SK-N-SH (cell line): Measurements from ENCODE around the gene FBXO27. TPM values are rescaled to one million over a fixed set of nuclear protein-coding genes. Genes with fewer than 3 reads are reported as not detected.

Experiments used
- CTCF ChIA-PET: fragments of 300-600, 350-600 bp; formaldehyde crosslinking; extraction: SDS; loops from one replicate; lab custom pipeline; 2021; lab: Yijun Ruan, JAX
- POLR2A ChIA-PET: fragments of 350-600 bp; sonication (Branson Sonifier 250); formaldehyde crosslinking; extraction: SDS; loops from one replicate; lab custom pipeline; 2020; ENCODE audit warnings: antibody characterized with exemption, inconsistent platforms; lab: Yijun Ruan, JAX
- DNase-seq: peaks from one replicate; pipeline ENCODE4 v3.0.0; 2012
- H2AFZ ChIP-seq: fragments of 200-600 bp; sonication (generic); 2 replicates; pipeline ENCODE4 v1.8.1; 2016; ENCODE audit warnings: antibody characterized with exemption, mild to moderate bottlenecking, low read depth
- H3F3A ChIP-seq: fragments of 200-600 bp; sonication (generic); replicated peaks from 2 replicates; pipeline ENCODE3; 2016; ENCODE audit warnings: antibody characterized with exemption, mild to moderate bottlenecking; ENCODE audit not compliant: insufficient read depth
- H3K27ac ChIP-seq, 2 experiments: fragments of 200-500 bp in 1 of 2; fragments of 200-600 bp in 1 of 2; sonication (Bioruptor generic) in 1 of 2; sonication (generic), shearing (Covaris generic) in 1 of 2; 2 replicates each; pipeline versions ENCODE4 v1.5.1 to v1.6.1; 2014 to 2016; ENCODE audit warnings: low read depth in 2 of 2, inconsistent platforms in 1 of 2, low read length in 1 of 2, mild to moderate bottlenecking in 1 of 2, mixed read lengths in 1 of 2
- H3K27me3 ChIP-seq: fragments of 200-600 bp; sonication (generic), shearing (Covaris generic); 2 replicates; pipeline ENCODE4 v1.6.1; 2016; ENCODE audit warnings: mixed run types; ENCODE audit not compliant: insufficient read depth
- H3K36me3 ChIP-seq, 2 experiments: fragments of 200-500 bp in 1 of 2; fragments of 200-600 bp in 1 of 2; sonication (Bioruptor generic) in 1 of 2; sonication (generic) in 1 of 2; replicated peaks in 1 of 2; 2 replicates each; pipeline versions ENCODE3 to v1.5.1; 2014 to 2016; ENCODE audit warnings: low read length in 1 of 2, mild to moderate bottlenecking in 1 of 2; ENCODE audit not compliant: insufficient read depth in 2 of 2, control insufficient read depth in 1 of 2
- H3K4me1 ChIP-seq, 2 experiments: fragments of 200-500 bp in 1 of 2; fragments of 200-600 bp in 1 of 2; sonication (Bioruptor generic) in 1 of 2; sonication (generic), shearing (Covaris generic) in 1 of 2; 2 replicates each; pipeline versions ENCODE4 v1.5.1 to v1.6.1; 2014 to 2016; ENCODE audit warnings: low read depth in 1 of 2, low read length in 1 of 2, mixed run types in 1 of 2; ENCODE audit not compliant: insufficient read depth in 2 of 2, control insufficient read depth in 1 of 2
- H3K4me2 ChIP-seq: fragments of 200-600 bp; sonication (generic), shearing (Covaris generic); 2 replicates; pipeline ENCODE4 v1.6.1; 2017; ENCODE audit warnings: mixed run types
- H3K4me3 ChIP-seq, 2 experiments: fragments of 200-500 bp in 1 of 2; fragments of 200-600 bp in 1 of 2; sonication (Bioruptor generic) in 1 of 2; sonication (generic), shearing (Covaris generic) in 1 of 2; 2 replicates each; pipeline versions ENCODE4 v1.5.1 to v1.8.1; 2014 to 2016; ENCODE audit warnings: low read depth in 2 of 2, inconsistent platforms in 1 of 2, low read length in 1 of 2, mild to moderate bottlenecking in 1 of 2, mixed read lengths in 1 of 2, moderate library complexity in 1 of 2
- H3K79me2 ChIP-seq: fragments of 200-600 bp; sonication (generic); 2 replicates; pipeline ENCODE4 v1.8.1; 2017; ENCODE audit warnings: mild to moderate bottlenecking; ENCODE audit not compliant: insufficient read depth
- H3K9ac ChIP-seq: fragments of 200-600 bp; sonication (generic); 2 replicates; pipeline ENCODE4 v1.6.1; 2017; ENCODE audit warnings: mixed run types
- H3K9me2 ChIP-seq: fragments of 200-600 bp; sonication (generic); 2 replicates; pipeline ENCODE4 v1.6.1; 2017; ENCODE audit warnings: mixed run types
- H3K9me3 ChIP-seq: fragments of 200-600 bp; sonication (generic); 2 replicates; pipeline ENCODE4 v1.6.1; 2017; ENCODE audit warnings: mixed run types, mild to moderate bottlenecking, moderate library complexity
- H4K20me1 ChIP-seq: fragments of 200-600 bp; sonication (generic); 2 replicates; pipeline ENCODE4 v1.6.1; 2017; ENCODE audit warnings: mild to moderate bottlenecking, mixed run types; ENCODE audit not compliant: insufficient read depth
- FOSL2 ChIP-seq: IDR thresholded peaks from 2 replicates; pipeline ENCODE4 v1.4.0; 2012; ENCODE audit warnings: low read depth, mild to moderate bottlenecking, moderate library complexity, borderline replicate concordance
- FOXM1 ChIP-seq: IDR thresholded peaks from 2 replicates; pipeline ENCODE4 v1.4.0; 2012; ENCODE audit warnings: low read depth, mild to moderate bottlenecking
- GABPA ChIP-seq: IDR thresholded peaks from 2 replicates; pipeline ENCODE4 v1.4.0; 2012; ENCODE audit warnings: low read depth, mild to moderate bottlenecking
- MXI1 ChIP-seq: IDR thresholded peaks from 2 replicates; pipeline ENCODE4 v1.6.1; 2012; ENCODE audit warnings: mild to moderate bottlenecking, low read depth, low read length, improper control_type of control experiment
- NFIC ChIP-seq: IDR thresholded peaks from 2 replicates; pipeline ENCODE4 v1.4.0; 2012; ENCODE audit warnings: borderline replicate concordance
- RAD21 ChIP-seq: IDR thresholded peaks from 2 replicates; pipeline ENCODE4 v1.6.1; 2012; ENCODE audit warnings: mild to moderate bottlenecking, low read length
- RCOR1 ChIP-seq: fragments of 150-350 bp; IDR thresholded peaks from 2 replicates; pipeline ENCODE4 v1.6.1; 2017; ENCODE audit warnings: antibody characterized with exemption, low read length
- RFX5 ChIP-seq: IDR thresholded peaks from 2 replicates; pipeline ENCODE4 v1.6.1; 2012; ENCODE audit warnings: mild to moderate bottlenecking, improper control_type of control experiment, low read length
- RXRA ChIP-seq: IDR thresholded peaks from 2 replicates; pipeline ENCODE4 v1.4.0; 2012; ENCODE audit warnings: low read depth, mild to moderate bottlenecking, borderline replicate concordance
- SMC3 ChIP-seq: IDR thresholded peaks from 2 replicates; pipeline ENCODE4 v1.6.1; 2012; ENCODE audit warnings: low read depth, low read length, improper control_type of control experiment
- TAF1 ChIP-seq: IDR thresholded peaks from 2 replicates; pipeline ENCODE4 v1.6.1; 2012; ENCODE audit warnings: low read depth, mild to moderate bottlenecking, low read length, moderate library complexity, borderline replicate concordance
- TCF12 ChIP-seq: IDR thresholded peaks from 2 replicates; pipeline ENCODE4 v1.4.0; 2012
- YY1 ChIP-seq: IDR thresholded peaks from 2 replicates; pipeline ENCODE4 v1.4.0; 2012; ENCODE audit warnings: low read depth, mild to moderate bottlenecking
- ZBTB33 ChIP-seq: IDR thresholded peaks from 2 replicates; pipeline ENCODE4 v1.4.0; 2012; ENCODE audit warnings: low read depth, borderline replicate concordance
- WGBS: methylation state at CpG from one replicate; pipeline ENCODE4 v1.1.6; 2017; ENCODE audit warnings: low lambda C conversion rate; 5-methylcytosine and 5-hydroxymethylcytosine counted together
- polyA plus RNA-seq, 3 experiments: library from polyadenylated mRNA; depleted of rRNA; stranded (reverse); fragments of >200 nt; gene quantifications; 2 replicates each; pipeline ENCODE4 v1.2.3, GENCODE V29; 2012
- TF ChIP-seq, protein P1 (sequence below): fragments of 200-600 bp; sonication (generic); IDR thresholded peaks from 2 replicates; pipeline ENCODE4 v1.6.1; 2017; ENCODE audit warnings: antibody characterized with exemption, mild to moderate bottlenecking, moderate library complexity
- TF ChIP-seq, protein P2 (sequence below): fragments of 150-350 bp; IDR thresholded peaks from 2 replicates; pipeline ENCODE4 v1.6.1; 2016; ENCODE audit warnings: mild to moderate bottlenecking, low read depth, low read length

Gene FBXO27
- polyA plus RNA-seq, 1 of the 3 experiments (the other 2 are of a cell fraction): 5.8 TPM

DNA sequence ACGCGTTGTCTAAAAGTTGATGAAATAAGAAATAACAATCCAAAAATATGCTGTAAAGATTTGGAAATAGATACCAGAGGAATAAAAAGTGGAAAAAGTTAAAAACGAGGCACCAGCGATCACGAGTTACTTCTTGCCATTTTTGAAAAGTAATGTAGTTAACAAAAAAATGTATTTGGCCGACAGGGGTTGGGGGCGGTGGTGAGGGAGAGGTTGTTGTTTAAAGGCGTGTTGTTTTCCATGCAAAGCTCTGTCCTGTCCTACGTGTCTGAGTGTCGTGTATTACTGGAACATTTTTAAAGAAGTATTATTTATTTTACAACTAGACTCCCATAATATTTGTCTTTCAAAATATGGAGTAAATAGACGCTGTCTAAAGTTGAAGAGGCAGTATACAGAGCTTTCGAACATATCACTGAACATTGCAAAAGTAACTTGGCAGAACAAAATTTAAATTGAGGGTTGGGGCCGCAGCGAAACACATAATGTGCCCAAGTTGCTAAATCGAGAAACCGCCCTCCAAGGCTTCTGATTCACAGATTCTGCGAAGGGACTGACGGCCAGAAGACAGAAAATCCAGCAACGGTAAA, 57.6 kb downstream of the FBXO27 start:
- Histone ChIP-seq H3K27me3 (no peaks in the 10 kb centered on the region), H3K4me1 (peaks cover 6 to 14% of the 10 kb centered on the region in 2 experiments), H3K9me2 (no peaks in the 10 kb centered on the region), H3K9ac (peak overlapping the region; percentile 85), H3K79me2 (peaks cover 51% of the 10 kb centered on the region), H3K27ac (peak overlapping the region; percentile 77 to 86), H3K4me2 (peak overlapping the region; percentile 97), H3K9me3 (no peaks in the 10 kb centered on the region), H3K4me3 (peak overlapping the region; percentile 64 to 81), H2AFZ (peak overlapping the region; percentile 79), H3F3A (peaks cover 22% of the 10 kb centered on the region), H4K20me1 (no peaks in the 10 kb centered on the region), H3K36me3 (peaks cover 0 to 12% of the 10 kb centered on the region in 2 experiments)
- peak; percentile 34 for DNase-seq
- TF ChIP-seq, protein P1, sequence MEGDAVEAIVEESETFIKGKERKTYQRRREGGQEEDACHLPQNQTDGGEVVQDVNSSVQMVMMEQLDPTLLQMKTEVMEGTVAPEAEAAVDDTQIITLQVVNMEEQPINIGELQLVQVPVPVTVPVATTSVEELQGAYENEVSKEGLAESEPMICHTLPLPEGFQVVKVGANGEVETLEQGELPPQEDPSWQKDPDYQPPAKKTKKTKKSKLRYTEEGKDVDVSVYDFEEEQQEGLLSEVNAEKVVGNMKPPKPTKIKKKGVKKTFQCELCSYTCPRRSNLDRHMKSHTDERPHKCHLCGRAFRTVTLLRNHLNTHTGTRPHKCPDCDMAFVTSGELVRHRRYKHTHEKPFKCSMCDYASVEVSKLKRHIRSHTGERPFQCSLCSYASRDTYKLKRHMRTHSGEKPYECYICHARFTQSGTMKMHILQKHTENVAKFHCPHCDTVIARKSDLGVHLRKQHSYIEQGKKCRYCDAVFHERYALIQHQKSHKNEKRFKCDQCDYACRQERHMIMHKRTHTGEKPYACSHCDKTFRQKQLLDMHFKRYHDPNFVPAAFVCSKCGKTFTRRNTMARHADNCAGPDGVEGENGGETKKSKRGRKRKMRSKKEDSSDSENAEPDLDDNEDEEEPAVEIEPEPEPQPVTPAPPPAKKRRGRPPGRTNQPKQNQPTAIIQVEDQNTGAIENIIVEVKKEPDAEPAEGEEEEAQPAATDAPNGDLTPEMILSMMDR: no peak
- TF ChIP-seq, protein P2, sequence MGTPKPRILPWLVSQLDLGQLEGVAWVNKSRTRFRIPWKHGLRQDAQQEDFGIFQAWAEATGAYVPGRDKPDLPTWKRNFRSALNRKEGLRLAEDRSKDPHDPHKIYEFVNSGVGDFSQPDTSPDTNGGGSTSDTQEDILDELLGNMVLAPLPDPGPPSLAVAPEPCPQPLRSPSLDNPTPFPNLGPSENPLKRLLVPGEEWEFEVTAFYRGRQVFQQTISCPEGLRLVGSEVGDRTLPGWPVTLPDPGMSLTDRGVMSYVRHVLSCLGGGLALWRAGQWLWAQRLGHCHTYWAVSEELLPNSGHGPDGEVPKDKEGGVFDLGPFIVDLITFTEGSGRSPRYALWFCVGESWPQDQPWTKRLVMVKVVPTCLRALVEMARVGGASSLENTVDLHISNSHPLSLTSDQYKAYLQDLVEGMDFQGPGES: no peak
- TF ChIP-seq SMC3: no peak
- no peak for TF ChIP-seq MXI1
- TF ChIP-seq TCF12: no peak
- no peak for TF ChIP-seq YY1
- no peak for TF ChIP-seq TAF1
- no peak for TF ChIP-seq GABPA
- TF ChIP-seq RAD21: no peak
- TF ChIP-seq NFIC: no peak
- no peak for TF ChIP-seq RXRA
- no peak for TF ChIP-seq FOSL2
- no peak for TF ChIP-seq RCOR1
- no peak for TF ChIP-seq RFX5
- no peak for TF ChIP-seq ZBTB33
- no peak for TF ChIP-seq FOXM1
- CTCF ChIA-PET: interaction anchor here (1.5 to 3.3 kb wide), 4 partner anchors 13 to 354 kb away, joined by 5 to 34 read pairs (median 16); partner anchors contain the start of genes MRPS12 and SARS2
- 28% methylated on average over 19 of the region's 19 CpGs for WGBS
- POLR2A ChIA-PET: no interaction called here

Other genes starting within 250 kb of the FBXO27 start
- not detected in 2 replicates for gene LGALS7B, start 243.3 kb downstream of the FBXO27 start, polyA plus RNA-seq (2012; rRNA removed)
- 0.21 and 0.58 TPM in 2 replicates for gene LGALS4, start 219.6 kb downstream of the FBXO27 start, polyA plus RNA-seq (2012; rRNA removed)
- 169 and 211 TPM in 2 replicates for gene ECH1, start 200.8 kb downstream of the FBXO27 start, polyA plus RNA-seq (2012; rRNA removed)
- gene HNRNPL, start 182.6 kb downstream of the FBXO27 start, polyA plus RNA-seq (2012; rRNA removed): 249 and 280 TPM in 2 replicates
- gene RINL, start 154.3 kb downstream of the FBXO27 start, polyA plus RNA-seq (2012; rRNA removed): 3.8 and 4.0 TPM in 2 replicates
- gene SIRT2, start 132.9 kb downstream of the FBXO27 start, polyA plus RNA-seq (2012; rRNA removed): 37.9 and 39.3 TPM in 2 replicates
- 29.6 and 31.8 TPM in 2 replicates for gene NFKBIB, start 132.6 kb downstream of the FBXO27 start, polyA plus RNA-seq (2012; rRNA removed)
- gene CCER2, start 120.4 kb downstream of the FBXO27 start, polyA plus RNA-seq (2012; rRNA removed): 0.36 and 0.70 TPM in 2 replicates
- 36.5 and 39.8 TPM in 2 replicates for gene SARS2, start 101.8 kb downstream of the FBXO27 start, polyA plus RNA-seq (2012; rRNA removed)
- 55.7 and 59.6 TPM in 2 replicates for gene MRPS12, start 101.6 kb downstream of the FBXO27 start, polyA plus RNA-seq (2012; rRNA removed)
- gene FBXO17, start 56.8 kb downstream of the FBXO27 start, polyA plus RNA-seq (2012; rRNA removed): 30.8 and 40.7 TPM in 2 replicates
- 0.24 and 0.36 TPM in 2 replicates for gene ACP7, start 51.8 kb upstream of the FBXO27 start, polyA plus RNA-seq (2012; rRNA removed)
- 24.7 and 36.4 TPM in 2 replicates for gene PAK4, start 93.2 kb upstream of the FBXO27 start, polyA plus RNA-seq (2012; rRNA removed)
- 0.05 TPM in 1 of 2 replicates, not detected in the other for gene NCCRP1, start 164.4 kb upstream of the FBXO27 start, polyA plus RNA-seq (2012; rRNA removed)
- gene SYCN, start 171.7 kb upstream of the FBXO27 start, polyA plus RNA-seq (2012; rRNA removed): not detected in 2 replicates
- gene IFNL3, start 212.5 kb upstream of the FBXO27 start, polyA plus RNA-seq (2012; rRNA removed): not detected in 2 replicates
- gene IFNL4, start 216.3 kb upstream of the FBXO27 start, polyA plus RNA-seq (2012; rRNA removed): not detected in 2 replicates
- not detected in 2 replicates for gene IFNL2, start 235.8 kb upstream of the FBXO27 start, polyA plus RNA-seq (2012; rRNA removed)